WTC11 (cell line): ENCODE results near the gene ISG20L2. TPM values are rescaled to one million over a fixed set of nuclear protein-coding genes. Genes with fewer than 3 reads are reported as not detected.
A peak's percentile ranks its signal among the peaks of the same experiment; 100 is the strongest.

Source experiments
- ATAC-seq: fragments of 200-7000 bp; cut with Tn5 transposase; 2 replicates; pipeline ENCODE4 v1.10.0; 2021; ENCODE audit warnings: mild to moderate bottlenecking, moderate library complexity
- CTCF ChIA-PET: fragments of 300-600 bp; sonication (Branson Sonifier 250); formaldehyde crosslinking; loops from one replicate; lab custom pipeline; 2021; ENCODE audit warnings: antibody characterized with exemption; lab: Charles Lee
- POLR2A ChIA-PET: fragments of 350-600 bp; sonication (Branson Sonifier 250); formaldehyde crosslinking; loops from one replicate; lab custom pipeline; 2021; ENCODE audit warnings: antibody characterized with exemption; lab: Charles Lee
- DNase-seq: peaks from one replicate; pipeline ENCODE4 v3.0.0; 2021; ENCODE audit warnings: low spot score
- H3K27ac Mint-ChIP-seq: 2 replicates; pipeline ENCODE4 v1.8.0; 2021; ENCODE audit warnings: mixed read lengths
- H3K27me3 Mint-ChIP-seq: 2 replicates; pipeline ENCODE4 v1.8.0; 2021; ENCODE audit warnings: low read depth, mild to moderate bottlenecking, moderate library complexity, mixed read lengths
- H3K36me3 Mint-ChIP-seq: 2 replicates; pipeline ENCODE4 v1.8.0; 2021; ENCODE audit warnings: mixed read lengths
- H3K4me1 Mint-ChIP-seq: 2 replicates; pipeline ENCODE4 v1.8.0; 2022; ENCODE audit warnings: mixed read lengths
- H3K4me3 Mint-ChIP-seq: 2 replicates; pipeline ENCODE4 v1.8.0; 2021; ENCODE audit warnings: mild to moderate bottlenecking, moderate library complexity, mixed read lengths
- H3K9me3 Mint-ChIP-seq: 2 replicates; pipeline ENCODE4 v1.8.0; 2021; ENCODE audit warnings: mixed read lengths
- ARID4B ChIP-seq: sonication (generic); formaldehyde crosslinking; IDR thresholded peaks from 2 replicates; pipeline ENCODE4 v1.8.0; 2023; ENCODE audit warnings: missing genetic modification reagents, mild to moderate bottlenecking, borderline replicate concordance
- EMX1 ChIP-seq: fragments of 250-450 bp; sonication (Bioruptor Pico); IDR thresholded peaks from 2 replicates; pipeline ENCODE4 v1.8.0; 2021; ENCODE audit warnings: mild to moderate bottlenecking
- ESRRA ChIP-seq: sonication (generic); formaldehyde crosslinking; IDR thresholded peaks from 2 replicates; pipeline ENCODE4 v1.8.1; 2022; ENCODE audit warnings: mild to moderate bottlenecking, missing genetic modification reagents, borderline replicate concordance
- FOXP1 ChIP-seq: sonication (generic); formaldehyde crosslinking; IDR thresholded peaks from 2 replicates; pipeline ENCODE4 v1.8.0; 2022; ENCODE audit warnings: missing genetic modification reagents, mild to moderate bottlenecking, moderate library complexity, borderline replicate concordance
- GABPB1 ChIP-seq: sonication (generic); formaldehyde crosslinking; IDR thresholded peaks from 2 replicates; pipeline ENCODE4 v1.8.1; 2023; ENCODE audit warnings: mild to moderate bottlenecking, missing genetic modification reagents
- MXD4 ChIP-seq: fragments of 250-450 bp; sonication (Bioruptor Pico); IDR thresholded peaks from 2 replicates; pipeline ENCODE4 v1.8.0; 2021; ENCODE audit warnings: mild to moderate bottlenecking, moderate library complexity, borderline replicate concordance
- MYBL2 ChIP-seq: sonication (generic); formaldehyde crosslinking; IDR thresholded peaks from 2 replicates; pipeline ENCODE4 v1.8.1; 2023; ENCODE audit warnings: mild to moderate bottlenecking, moderate library complexity, missing genetic modification reagents
- TCF7 ChIP-seq: sonication (generic); formaldehyde crosslinking; IDR thresholded peaks from 2 replicates; pipeline ENCODE4 v1.8.0; 2022; ENCODE audit warnings: mild to moderate bottlenecking, low read depth, missing genetic modification reagents, moderate library complexity
- TEAD1 ChIP-seq: sonication (generic); formaldehyde crosslinking; IDR thresholded peaks from 2 replicates; pipeline ENCODE4 v1.8.0; 2022; ENCODE audit warnings: mild to moderate bottlenecking, missing genetic modification reagents
- TEAD4 ChIP-seq: sonication (generic); formaldehyde crosslinking; IDR thresholded peaks from 2 replicates; pipeline ENCODE4 v1.8.0; 2022; ENCODE audit warnings: mild to moderate bottlenecking, missing genetic modification reagents
- TP53 ChIP-seq: sonication (generic); formaldehyde crosslinking; IDR thresholded peaks from 2 replicates; pipeline ENCODE4 v1.8.1; 2023; ENCODE audit warnings: mild to moderate bottlenecking, missing genetic modification reagents
- ZBTB21 ChIP-seq: sonication (generic); formaldehyde crosslinking; IDR thresholded peaks from 2 replicates; pipeline ENCODE4 v1.8.1; 2023; ENCODE audit warnings: mild to moderate bottlenecking, missing genetic modification reagents, borderline replicate concordance
- ZMAT4 ChIP-seq: fragments of 250-450 bp; sonication (Bioruptor Pico); IDR thresholded peaks from 2 replicates; pipeline ENCODE4 v1.9.0; 2021; ENCODE audit warnings: mild to moderate bottlenecking
- ZNF232 ChIP-seq: sonication (generic); formaldehyde crosslinking; IDR thresholded peaks from 2 replicates; pipeline ENCODE4 v1.8.0; 2022; ENCODE audit warnings: mild to moderate bottlenecking, missing genetic modification reagents
- ZNF423 ChIP-seq: fragments of 250-450 bp; sonication (Bioruptor Pico); IDR thresholded peaks from 2 replicates; pipeline ENCODE4 v2.1.2; 2022; ENCODE audit warnings: mild to moderate bottlenecking, moderate library complexity
- total RNA-seq: library from RNA; stranded (reverse); gene quantifications from 3 replicates; pipeline ENCODE4 v1.2.3, GENCODE V29; 2021
- TF ChIP-seq, protein P1 (sequence below): sonication (generic); formaldehyde crosslinking; IDR thresholded peaks from 2 replicates; pipeline ENCODE4 v1.8.1; 2023; ENCODE audit warnings: mild to moderate bottlenecking, missing genetic modification reagents
- TF ChIP-seq, protein P2 (sequence below): sonication (generic); formaldehyde crosslinking; conservative IDR thresholded peaks from 2 replicates; pipeline ENCODE4 v1.8.1; 2023; ENCODE audit warnings: mild to moderate bottlenecking, low read depth, missing genetic modification reagents, moderate library complexity
- TF ChIP-seq, protein P3 (sequence below): sonication (generic); formaldehyde crosslinking; conservative IDR thresholded peaks from 2 replicates; pipeline ENCODE4 v1.8.1; 2022; ENCODE audit warnings: mild to moderate bottlenecking, missing genetic modification reagents

The ISG20L2 gene
- total RNA-seq, 1 experiment from 2014 or later, result 43.8 TPM

- CTCF ChIA-PET, result interaction anchor here (0.6 to 2.2 kb wide), 20 partner anchors 10 to 186 kb away, joined by 3 to 42 read pairs (median 4); partner anchors contain the start of genes CRABP2, HDGF, INSRR and ISG20L2
- TF ChIP-seq, protein P1, sequence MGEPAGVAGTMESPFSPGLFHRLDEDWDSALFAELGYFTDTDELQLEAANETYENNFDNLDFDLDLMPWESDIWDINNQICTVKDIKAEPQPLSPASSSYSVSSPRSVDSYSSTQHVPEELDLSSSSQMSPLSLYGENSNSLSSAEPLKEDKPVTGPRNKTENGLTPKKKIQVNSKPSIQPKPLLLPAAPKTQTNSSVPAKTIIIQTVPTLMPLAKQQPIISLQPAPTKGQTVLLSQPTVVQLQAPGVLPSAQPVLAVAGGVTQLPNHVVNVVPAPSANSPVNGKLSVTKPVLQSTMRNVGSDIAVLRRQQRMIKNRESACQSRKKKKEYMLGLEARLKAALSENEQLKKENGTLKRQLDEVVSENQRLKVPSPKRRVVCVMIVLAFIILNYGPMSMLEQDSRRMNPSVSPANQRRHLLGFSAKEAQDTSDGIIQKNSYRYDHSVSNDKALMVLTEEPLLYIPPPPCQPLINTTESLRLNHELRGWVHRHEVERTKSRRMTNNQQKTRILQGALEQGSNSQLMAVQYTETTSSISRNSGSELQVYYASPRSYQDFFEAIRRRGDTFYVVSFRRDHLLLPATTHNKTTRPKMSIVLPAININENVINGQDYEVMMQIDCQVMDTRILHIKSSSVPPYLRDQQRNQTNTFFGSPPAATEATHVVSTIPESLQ, result no peak
- peak; percentile 23; the same call in 1 of the 2 replicates for TF ChIP-seq TEAD4 (CRISPR knock-in tag)
- TF ChIP-seq MYBL2, result 0 out of 2 replicates have a peak, but pooled peaks have one; percentile 42
- no peak for TF ChIP-seq TCF7
- TF ChIP-seq FOXP1 (CRISPR knock-in tag), result no peak
- TF ChIP-seq TEAD1 (CRISPR knock-in tag), result 0 out of 2 replicates have a peak, but pooled peaks have one; percentile 17
- TF ChIP-seq TP53 (CRISPR knock-in tag), result no peak
- no peak for TF ChIP-seq GABPB1 (CRISPR knock-in tag)
- no peak for TF ChIP-seq EMX1
- TF ChIP-seq ZNF423 (CRISPR knock-in tag), result no peak
- Mint-ChIP-seq H3K4me3 (peak overlapping the region; percentile 90), H3K9me3 (no peaks in the 10 kb centered on the region), H3K4me1 (peaks cover 31% of the 10 kb centered on the region), H3K27me3 (no peaks in the 10 kb centered on the region; the same call in 1 of the 2 replicates), H3K36me3 (peaks cover 33% of the 10 kb centered on the region), H3K27ac (peak overlapping the region; percentile 100)
- DNase-seq (no peak), ATAC-seq (no peak; the same call in 1 of the 2 replicates)
- POLR2A ChIA-PET, result interaction anchor here (0.6 to 2.1 kb wide), 16 partner anchors 9 to 77 kb away, joined by 3 to 36 read pairs (median 6); partner anchors contain the start of genes HDGF, ISG20L2, METTL25B and PRCC
These were observed 13.0 kb upstream of the ISG20L2 start for GRCh38 chr1:156741481-156741983.

GRCh38 chr1:156740741-156741480 lies 12.3 kb upstream of the ISG20L2 start, which contains the start of gene MRPL24:
Gene MRPL24 (minus strand): TSS chr1:156741088. CDS start chr1:156738704, 2,384 bp downstream.
- Mint-ChIP-seq H3K9me3 (no peaks in the 10 kb centered on the region), H3K27ac (peak within 1 kb of the TSS; percentile 100), H3K36me3 (peaks cover 31% of the 10 kb centered on the region), H3K27me3 (no peaks in the 10 kb centered on the region), H3K4me1 (peaks cover 24% of the 10 kb centered on the region), H3K4me3 (peak within 1 kb of the TSS; percentile 90)
- ChIA-PET CTCF (interaction anchor here (0.6 to 2.2 kb wide), 20 partner anchors 11 to 187 kb away, joined by 3 to 42 read pairs (median 4); partner anchors contain the start of genes CRABP2, HDGF, INSRR and ISG20L2), POLR2A (interaction anchor here (0.5 to 2.1 kb wide), 18 partner anchors 8 to 595 kb away, joined by 3 to 36 read pairs (median 5); partner anchors contain the start of genes HDGF, ISG20L2, METTL25B and PRCC)
- DNase-seq (peak; percentile 98), ATAC-seq (peak; percentile 86)
- TF ChIP-seq, protein P2, sequence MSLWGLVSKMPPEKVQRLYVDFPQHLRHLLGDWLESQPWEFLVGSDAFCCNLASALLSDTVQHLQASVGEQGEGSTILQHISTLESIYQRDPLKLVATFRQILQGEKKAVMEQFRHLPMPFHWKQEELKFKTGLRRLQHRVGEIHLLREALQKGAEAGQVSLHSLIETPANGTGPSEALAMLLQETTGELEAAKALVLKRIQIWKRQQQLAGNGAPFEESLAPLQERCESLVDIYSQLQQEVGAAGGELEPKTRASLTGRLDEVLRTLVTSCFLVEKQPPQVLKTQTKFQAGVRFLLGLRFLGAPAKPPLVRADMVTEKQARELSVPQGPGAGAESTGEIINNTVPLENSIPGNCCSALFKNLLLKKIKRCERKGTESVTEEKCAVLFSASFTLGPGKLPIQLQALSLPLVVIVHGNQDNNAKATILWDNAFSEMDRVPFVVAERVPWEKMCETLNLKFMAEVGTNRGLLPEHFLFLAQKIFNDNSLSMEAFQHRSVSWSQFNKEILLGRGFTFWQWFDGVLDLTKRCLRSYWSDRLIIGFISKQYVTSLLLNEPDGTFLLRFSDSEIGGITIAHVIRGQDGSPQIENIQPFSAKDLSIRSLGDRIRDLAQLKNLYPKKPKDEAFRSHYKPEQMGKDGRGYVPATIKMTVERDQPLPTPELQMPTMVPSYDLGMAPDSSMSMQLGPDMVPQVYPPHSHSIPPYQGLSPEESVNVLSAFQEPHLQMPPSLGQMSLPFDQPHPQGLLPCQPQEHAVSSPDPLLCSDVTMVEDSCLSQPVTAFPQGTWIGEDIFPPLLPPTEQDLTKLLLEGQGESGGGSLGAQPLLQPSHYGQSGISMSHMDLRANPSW (CRISPR knock-in tag), result no peak
- TF ChIP-seq, protein P1, result no peak; the same call in 1 of the 2 replicates
- TF ChIP-seq GABPB1 (CRISPR knock-in tag) (peak; percentile 86), EMX1 (0 out of 2 replicates have a peak, but pooled peaks have one; percentile 57), TEAD1 (CRISPR knock-in tag) (peak; percentile 33; the same call in 1 of the 2 replicates), ZBTB21 (peak; percentile 73), ESRRA (CRISPR knock-in tag) (no peak), ARID4B (CRISPR knock-in tag) (peak; percentile 21; the same call in 1 of the 2 replicates), ZMAT4 (CRISPR knock-in tag) (0 out of 2 replicates have a peak, but pooled peaks have one; percentile 21), ZNF232 (0 out of 2 replicates have a peak, but pooled peaks have one; percentile 34), MXD4 (CRISPR knock-in tag) (no peak)
- TF ChIP-seq, protein P3, sequence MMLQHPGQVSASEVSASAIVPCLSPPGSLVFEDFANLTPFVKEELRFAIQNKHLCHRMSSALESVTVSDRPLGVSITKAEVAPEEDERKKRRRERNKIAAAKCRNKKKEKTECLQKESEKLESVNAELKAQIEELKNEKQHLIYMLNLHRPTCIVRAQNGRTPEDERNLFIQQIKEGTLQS, result no peak
